EH (cell line): ENCODE results near the gene ZBED2.
"Not testable (repeated sequence)": the region's sequence is repeated elsewhere in the genome, so short reads cannot be mapped to it uniquely, and the experiment has no call there.

Experiments
- DNase-seq: peaks from one replicate; pipeline ENCODE4 v3.0.0-alpha.2; 2015; ENCODE audit warnings: low read depth

ZBED2 gene

DNA sequence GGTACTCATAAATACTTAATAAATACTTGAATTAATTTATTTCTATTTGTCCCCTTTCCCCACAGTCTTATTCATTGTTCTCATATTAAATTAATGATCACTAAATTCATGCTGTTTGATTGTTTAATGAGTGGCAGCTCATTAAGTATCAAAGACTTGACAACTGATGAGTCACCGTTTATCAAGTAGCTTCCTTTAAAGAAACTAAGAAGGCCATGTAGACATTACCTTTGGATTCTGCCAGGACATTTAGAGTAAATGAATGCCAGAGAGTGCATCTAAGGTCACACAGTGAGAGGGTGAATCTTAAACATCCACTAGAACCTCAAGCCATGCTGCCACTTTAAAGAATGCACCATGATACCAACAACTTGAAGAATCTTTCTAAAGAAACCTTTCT is 23.9 kb downstream of the ZBED2 start:
- DNase-seq: no peak

DNA sequence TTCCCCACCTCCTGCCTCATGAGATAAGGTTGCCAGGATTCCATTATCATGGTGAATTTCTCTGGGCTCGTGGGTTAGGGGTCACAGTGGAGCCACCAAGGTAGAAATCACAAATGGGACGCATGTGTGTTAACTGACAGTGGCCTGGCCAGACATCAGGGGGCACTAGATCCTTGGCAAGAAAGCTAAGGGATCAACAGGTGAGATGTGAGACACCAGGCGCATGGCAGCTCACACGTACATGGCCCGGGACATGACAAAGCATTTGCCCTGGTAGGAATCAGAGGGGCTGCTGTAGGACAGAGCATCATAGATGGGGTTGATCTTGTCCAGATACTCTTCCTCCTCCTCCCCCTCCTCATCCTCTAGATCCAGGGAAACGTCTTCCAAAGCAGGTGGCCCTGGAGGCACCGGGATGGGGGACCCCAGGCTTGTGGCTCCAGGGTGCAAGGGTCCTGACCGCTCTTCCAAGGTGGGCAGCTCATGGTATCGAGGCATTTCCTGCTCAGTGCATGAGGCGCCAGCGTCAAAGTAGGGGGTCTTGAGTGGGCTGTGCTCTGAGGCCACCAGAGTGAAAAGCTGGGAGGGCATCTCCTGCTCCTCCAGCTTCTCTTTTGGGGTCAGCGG is 24.6 kb downstream of the ZBED2 start:
- DNase-seq: no peak

DNA sequence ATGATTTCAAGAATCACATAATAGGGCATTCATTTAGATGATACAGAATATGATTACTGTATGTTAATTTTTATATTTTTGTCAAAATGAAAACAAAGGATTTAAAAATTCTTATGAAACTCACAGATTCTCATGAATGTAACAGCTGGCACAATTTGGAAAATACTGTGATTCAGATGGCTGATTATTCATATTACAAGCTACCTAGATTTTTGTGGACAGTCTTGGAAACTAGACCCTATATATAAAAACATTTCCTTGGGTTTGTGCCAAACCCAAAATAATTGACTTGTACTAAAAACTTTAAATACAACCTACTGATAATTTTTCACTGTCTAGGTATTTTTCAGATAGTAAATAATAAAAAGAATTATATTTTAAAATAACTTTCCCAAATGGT is 26.2 kb downstream of the ZBED2 start:
- no peak for DNase-seq

DNA sequence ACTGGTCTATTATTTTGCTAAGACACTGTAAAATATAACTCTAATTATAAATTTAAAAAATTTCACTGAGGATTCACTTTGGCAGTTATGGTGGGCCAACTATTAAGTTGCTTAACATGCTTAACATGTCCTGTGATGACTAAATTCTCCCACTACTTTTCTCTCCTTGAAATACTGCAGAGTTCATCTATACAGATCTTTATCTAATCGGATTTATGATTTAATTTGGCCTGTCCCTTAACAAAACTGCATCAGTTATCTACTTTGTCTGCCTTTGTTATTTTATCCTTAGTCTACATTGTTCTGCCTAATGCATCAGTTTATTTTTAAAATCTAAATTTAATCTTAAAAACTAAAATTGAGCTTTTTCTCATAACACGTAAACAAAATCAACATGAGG is 26.8 kb downstream of the ZBED2 start:
- DNase-seq: no peak

DNA sequence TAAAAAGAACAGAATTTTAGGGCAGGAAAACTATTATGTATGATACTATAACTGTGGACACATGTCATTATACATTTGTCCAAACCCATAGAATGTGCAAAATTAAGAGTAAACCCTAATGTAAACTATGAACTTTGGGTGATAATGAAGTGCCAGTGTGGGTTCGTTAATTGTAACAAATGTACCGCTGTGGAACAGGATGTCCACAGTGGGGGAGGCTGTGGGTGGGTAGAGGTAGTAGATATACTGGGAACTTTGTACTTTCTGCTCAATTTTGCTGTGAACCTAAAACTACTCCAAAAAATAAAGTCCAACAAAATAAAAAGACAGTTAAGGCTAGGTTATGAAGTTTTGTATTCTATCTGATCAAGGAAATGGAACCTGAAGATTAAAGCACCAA is 28.3 kb downstream of the ZBED2 start:
- DNase-seq: no peak

DNA sequence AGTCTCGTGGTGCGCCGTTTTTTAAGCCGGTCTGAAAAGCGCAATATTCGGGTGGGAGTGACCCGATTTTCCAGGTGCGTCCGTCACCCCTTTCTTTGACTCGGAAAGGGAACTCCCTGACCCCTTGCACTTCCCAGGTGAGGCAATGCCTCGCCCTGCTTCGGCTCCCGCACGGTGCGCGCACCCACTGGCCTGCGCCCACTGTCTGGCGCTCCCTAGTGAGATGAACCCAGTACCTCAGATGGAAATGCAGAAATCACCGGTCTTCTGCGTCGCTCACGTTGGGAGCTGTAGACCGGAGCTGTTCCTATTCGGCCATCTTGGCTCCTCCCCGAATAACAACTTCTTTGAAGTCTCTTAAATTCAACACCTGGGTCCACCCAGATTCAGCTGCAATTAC is 33.2 kb downstream of the ZBED2 start:
- DNase-seq: not testable (repeated sequence)

DNA sequence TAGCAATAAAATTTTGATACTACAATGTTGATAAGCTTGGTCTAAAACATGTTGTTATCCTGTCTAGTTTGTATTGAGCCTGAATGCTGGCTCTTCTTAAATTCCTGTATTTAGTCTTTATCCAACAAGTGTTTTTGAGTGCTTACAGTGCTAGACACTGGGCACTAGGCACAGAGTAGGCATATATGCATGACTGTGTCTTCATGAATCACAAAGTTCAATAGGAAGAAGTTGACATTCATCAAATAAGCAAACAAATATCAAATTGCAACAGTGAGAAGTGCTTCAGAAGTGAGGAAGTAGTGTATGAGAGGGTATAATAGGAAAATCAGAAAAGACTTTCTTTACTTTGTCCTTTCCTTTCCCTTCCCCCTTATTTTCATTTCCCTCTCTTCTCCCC is 46.4 kb downstream of the ZBED2 start:
- DNase-seq: no peak

DNA sequence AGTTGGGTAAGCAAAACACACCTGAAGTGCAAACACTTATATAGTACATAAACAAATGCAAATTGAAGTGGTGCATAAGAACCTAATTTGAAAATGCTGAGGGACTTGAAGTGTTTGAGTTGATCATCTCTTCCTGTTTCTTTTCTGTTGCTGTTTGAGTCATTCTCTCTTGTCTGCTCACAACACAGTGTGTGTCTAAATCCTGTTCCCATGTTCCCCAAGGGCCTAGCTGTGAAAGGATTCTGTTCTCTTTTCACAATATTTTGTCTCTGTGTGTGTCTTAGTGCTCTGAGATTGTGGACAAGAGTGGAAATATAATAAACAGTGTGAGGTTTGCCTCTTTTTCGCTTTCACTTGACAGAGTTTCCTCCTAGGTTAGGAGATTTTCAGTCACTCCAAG is 47.1 kb downstream of the ZBED2 start:
- DNase-seq: peak; percentile 3

DNA sequence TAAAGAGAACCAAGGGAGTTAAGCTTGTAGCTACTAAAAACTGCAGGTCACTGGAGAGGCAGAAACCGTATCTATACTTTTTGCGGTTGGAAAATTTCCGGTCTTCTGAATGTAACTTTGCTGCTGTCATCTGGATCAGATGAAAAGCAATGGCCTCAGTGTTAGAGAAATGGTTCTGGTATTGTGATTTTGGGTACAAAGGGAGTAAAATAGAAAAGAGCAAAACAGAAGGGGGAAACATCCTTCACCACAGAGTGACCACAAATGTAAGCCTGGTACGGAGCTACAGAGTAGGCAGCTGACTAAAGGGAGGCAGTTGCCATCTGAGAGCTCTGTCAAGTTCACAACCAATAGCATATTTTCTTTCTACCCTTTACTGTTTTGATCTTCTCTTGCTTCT is 47.5 kb downstream of the ZBED2 start:
- no peak for DNase-seq

DNA sequence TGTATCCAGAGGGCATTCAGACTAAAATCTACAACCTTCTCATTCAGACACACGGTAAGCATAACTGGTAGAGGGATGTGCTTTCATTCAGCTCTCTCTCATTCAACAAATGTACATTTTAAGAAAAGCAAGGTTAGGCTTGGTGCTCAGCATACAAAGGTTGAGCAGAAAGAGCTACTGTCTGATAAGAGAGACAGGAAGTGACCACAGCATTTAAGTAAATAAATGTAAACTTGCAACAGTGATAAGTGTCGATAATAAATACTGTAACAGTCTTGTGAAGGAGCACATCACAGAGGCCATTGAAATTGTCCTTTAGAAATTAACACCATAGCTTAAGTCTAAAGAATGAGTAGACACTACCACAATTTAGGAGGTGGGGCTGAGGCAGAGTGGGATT is 49.8 kb downstream of the ZBED2 start:
- no peak for DNase-seq
